SIG-M5 treated with dmso at 0.1 percent for 504 hours (cell line): ENCODE data around the gene IL3.

ENCODE experiments used
- DNase-seq: peaks from one replicate; lab custom pipeline; 2025; ENCODE audit not compliant: unreplicated experiment; lab: John Stamatoyannopoulos, UW

The IL3 gene

DNA sequence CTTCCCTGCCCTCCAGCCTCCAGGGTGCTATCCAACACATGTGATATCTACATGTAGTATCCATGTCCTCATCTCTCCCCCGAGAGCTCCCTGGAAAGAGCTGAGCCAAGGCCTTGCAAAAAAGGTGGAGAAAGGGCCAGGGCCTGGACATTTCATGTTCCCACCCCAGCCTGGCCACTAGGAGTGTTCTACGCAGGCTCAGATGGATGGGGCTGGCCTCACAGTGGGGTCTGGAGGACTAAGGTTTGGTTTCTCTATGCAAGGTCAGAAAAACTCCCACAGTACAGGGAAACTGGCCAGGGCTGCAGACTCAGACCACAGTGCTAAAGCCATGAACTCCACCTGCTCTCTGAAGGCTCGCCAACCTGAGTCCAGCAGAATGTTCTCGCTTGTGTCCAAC is 11.6 kb downstream of the IL3 start:
- no peak for DNase-seq

DNA sequence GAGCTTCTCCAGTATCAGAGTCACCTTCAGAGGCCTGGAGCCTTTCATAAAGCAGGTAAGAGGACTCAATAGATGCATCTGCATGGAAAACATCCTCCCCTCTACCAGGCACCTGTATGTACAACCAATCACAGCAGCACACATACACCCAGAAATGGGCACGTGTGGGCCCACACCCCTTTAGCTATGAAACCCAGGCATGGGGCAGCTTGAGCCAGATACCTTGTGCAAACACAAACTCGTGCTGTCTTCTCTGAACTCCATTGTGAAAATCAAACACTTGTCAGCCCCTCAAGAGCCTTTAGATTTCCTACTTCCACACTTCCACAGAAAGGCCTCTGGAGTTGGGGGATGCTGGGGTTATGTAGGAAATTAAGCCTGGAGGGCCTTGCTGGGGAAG is 12.1 kb downstream of the IL3 start:
- no peak for DNase-seq

GRCh38 chr5:132073231-132074013 is 13.0 kb downstream of the IL3 start, which contains the start of gene CSF2:
Gene CSF2, plus strand, starts transcription at chr5:132073789. Its CDS starts 35 bp downstream, at chr5:132073824.
- DNase-seq: no peak

GRCh38 chr5:132074091-132074771 is 13.8 kb downstream of the IL3 start:
- DNase-seq: no peak

DNA sequence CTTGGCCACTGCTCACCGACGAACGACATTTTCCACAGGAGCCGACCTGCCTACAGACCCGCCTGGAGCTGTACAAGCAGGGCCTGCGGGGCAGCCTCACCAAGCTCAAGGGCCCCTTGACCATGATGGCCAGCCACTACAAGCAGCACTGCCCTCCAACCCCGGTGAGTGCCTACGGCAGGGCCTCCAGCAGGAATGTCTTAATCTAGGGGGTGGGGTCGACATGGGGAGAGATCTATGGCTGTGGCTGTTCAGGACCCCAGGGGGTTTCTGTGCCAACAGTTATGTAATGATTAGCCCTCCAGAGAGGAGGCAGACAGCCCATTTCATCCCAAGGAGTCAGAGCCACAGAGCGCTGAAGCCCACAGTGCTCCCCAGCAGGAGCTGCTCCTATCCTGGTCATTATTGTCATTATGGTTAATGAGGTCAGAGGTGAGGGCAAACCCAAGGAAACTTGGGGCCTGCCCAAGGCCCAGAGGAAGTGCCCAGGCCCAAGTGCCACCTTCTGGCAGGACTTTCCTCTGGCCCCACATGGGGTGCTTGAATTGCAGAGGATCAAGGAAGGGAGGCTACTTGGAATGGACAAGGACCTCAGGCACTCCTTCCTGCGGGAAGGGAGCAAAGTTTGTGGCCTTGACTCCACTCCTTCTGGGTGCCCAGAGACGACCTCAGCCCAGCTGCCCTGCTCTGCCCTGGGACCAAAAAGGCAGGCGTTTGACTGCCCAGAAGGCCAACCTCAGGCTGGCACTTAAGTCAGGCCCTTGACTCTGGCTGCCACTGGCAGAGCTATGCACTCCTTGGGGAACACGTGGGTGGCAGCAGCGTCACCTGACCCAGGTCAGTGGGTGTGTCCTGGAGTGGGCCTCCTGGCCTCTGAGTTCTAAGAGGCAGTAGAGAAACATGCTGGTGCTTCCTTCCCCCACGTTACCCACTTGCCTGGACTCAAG is 14.6 kb downstream of the IL3 start:
- no peak for DNase-seq

DNA sequence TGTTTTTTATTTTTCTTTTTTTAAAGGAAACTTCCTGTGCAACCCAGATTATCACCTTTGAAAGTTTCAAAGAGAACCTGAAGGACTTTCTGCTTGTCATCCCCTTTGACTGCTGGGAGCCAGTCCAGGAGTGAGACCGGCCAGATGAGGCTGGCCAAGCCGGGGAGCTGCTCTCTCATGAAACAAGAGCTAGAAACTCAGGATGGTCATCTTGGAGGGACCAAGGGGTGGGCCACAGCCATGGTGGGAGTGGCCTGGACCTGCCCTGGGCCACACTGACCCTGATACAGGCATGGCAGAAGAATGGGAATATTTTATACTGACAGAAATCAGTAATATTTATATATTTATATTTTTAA is 15.2 kb downstream of the IL3 start:
- DNase-seq: no peak

GRCh38 chr5:132076202-132076830 is 15.9 kb downstream of the IL3 start:
- DNase-seq: no peak

DNA sequence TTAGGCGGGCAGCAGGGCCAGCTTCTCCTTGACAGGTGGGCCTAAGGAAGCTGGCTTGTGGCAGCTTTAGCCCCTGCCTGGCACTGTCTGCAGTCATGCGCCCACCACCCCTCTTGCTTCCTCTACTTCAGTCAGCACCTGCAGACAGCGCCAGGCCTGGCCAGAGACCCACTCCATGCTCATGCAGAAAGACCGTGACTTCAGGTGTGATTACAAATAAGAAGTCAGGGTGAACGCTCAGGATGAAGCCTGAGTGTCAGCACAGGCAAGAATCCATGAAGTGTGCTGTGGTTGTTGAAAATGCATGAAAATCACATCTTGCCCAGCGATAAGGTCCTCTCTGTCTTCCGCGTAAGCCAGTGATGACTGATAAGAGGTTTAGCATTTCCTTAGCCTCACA is 16.5 kb downstream of the IL3 start:
- DNase-seq: no peak

- no peak for DNase-seq
Measured at GRCh38 chr5:132079081-132079480, 18.6 kb downstream of the IL3 start.

- DNase-seq: no peak
Measured at GRCh38 chr5:132079619-132080018, 19.2 kb downstream of the IL3 start.

GRCh38 chr5:132080595-132080994 is 20.1 kb downstream of the IL3 start:
- DNase-seq: no peak

- DNase-seq: no peak
Measured at GRCh38 chr5:132081458-132081857, 21.0 kb downstream of the IL3 start.

GRCh38 chr5:132082329-132083023 is 22.0 kb downstream of the IL3 start:
- DNase-seq: no peak

- no peak for DNase-seq
Measured at GRCh38 chr5:132083071-132083678, 22.7 kb downstream of the IL3 start.

GRCh38 chr5:132085686-132086085 is 25.2 kb downstream of the IL3 start:
- DNase-seq: no peak

DNA sequence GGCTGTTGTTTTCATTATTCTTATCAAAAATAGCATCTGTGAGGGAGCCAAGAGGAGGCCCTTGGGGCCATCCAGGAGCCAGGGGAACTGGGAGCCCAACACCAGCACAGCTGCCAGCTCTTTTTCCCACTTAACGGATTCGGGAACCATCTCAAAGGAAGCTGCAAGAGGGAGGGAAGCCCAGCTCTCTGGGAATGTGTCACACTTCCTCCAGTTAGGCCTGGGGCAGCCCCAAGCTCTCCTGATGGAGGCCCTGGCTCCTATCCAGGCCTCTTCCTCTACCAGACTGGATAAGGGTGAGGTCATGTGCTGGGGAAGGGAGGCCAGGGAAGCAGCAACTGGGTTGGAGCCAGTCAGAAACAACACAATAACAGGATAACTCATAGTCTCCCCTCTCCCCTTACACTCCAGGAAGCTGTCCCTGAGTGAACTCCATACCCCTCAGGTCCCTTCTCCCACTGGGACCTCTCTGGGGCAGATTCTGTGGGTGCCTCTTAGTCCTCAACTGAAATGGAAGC is 25.9 kb downstream of the IL3 start:
- DNase-seq: no peak

GRCh38 chr5:132087176-132087575 is 26.7 kb downstream of the IL3 start:
- no peak for DNase-seq

DNA sequence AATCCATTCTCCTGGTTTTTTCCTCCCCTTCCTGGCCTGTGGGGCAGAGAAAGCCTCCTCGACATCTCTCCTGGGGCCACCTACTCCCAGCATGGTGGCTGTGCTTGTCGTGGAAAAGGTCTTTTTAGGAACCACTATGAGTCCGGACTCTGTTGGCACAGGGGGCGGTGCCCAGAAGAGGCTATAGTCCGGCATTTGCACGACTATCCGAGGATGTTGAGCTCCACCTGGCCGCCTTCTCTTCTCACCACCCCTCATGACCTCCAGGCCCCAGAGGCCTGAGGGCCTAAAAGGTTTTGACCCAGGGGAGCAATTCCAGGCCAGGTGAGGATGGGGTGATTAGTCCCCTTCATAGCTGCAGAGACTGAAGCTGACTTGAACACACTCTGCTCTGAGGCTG is 27.2 kb downstream of the IL3 start:
- no peak for DNase-seq

- DNase-seq: no peak
Measured at GRCh38 chr5:132089363-132089762, 28.9 kb downstream of the IL3 start.

GRCh38 chr5:132090107-132090506 is 29.7 kb downstream of the IL3 start:
- DNase-seq: no peak
